H1 (cell line): Measurements from ENCODE around the gene APOC4. TPM values are rescaled to one million over a fixed set of nuclear protein-coding genes. Genes with fewer than 3 reads are reported as not detected.

ENCODE experiments used
- CTCF ChIA-PET: fragments of 300-600 bp; sonication (Branson Sonifier 250); formaldehyde crosslinking; loops from one replicate; lab custom pipeline; 2021; ENCODE audit not compliant: partially characterized antibody; lab: Charles Lee
- POLR2A ChIA-PET: fragments of 300-600 bp; sonication (Branson Sonifier 250); formaldehyde crosslinking; loops from one replicate; lab custom pipeline; 2021; ENCODE audit warnings: inconsistent platforms; ENCODE audit not compliant: partially characterized antibody; lab: Charles Lee
- DNase-seq, 2 experiments: peaks; one replicate each; pipeline versions ENCODE4 v3.0.0 to v3.0.0-alpha.2; 2010 to 2022; ENCODE audit warnings: low spot score in 2 of 2, low read depth in 1 of 2, mixed read lengths in 1 of 2
- FAIRE-seq: peaks from 2 replicates; lab custom pipeline; 2011; peaks lifted over from hg19 to GRCh38; lab: Jason Lieb, UNC
- H2AFZ ChIP-seq: 2 replicates; pipeline ENCODE4 v1.8.1; 2012; ENCODE audit warnings: low read length, inconsistent platforms
- H2AK5ac ChIP-seq: 2 replicates; pipeline ENCODE4 v1.6.1; 2013; ENCODE audit warnings: low read depth, low read length
- H2BK120ac ChIP-seq: replicated peaks from 2 replicates; pipeline ENCODE3; 2013; ENCODE audit warnings: low read depth, low read length, inconsistent platforms
- H2BK12ac ChIP-seq: 2 replicates; pipeline ENCODE4 v1.6.1; 2013; ENCODE audit warnings: low read depth, low read length
- H2BK15ac ChIP-seq: 2 replicates; pipeline ENCODE4 v1.6.1; 2013; ENCODE audit warnings: low read length
- H2BK20ac ChIP-seq: 2 replicates; pipeline ENCODE4 v1.6.1; 2013; ENCODE audit warnings: low read length
- H2BK5ac ChIP-seq: 2 replicates; pipeline ENCODE4 v1.6.1; 2013; ENCODE audit warnings: low read depth, low read length
- H3K14ac ChIP-seq: 2 replicates; pipeline ENCODE4 v1.6.1; 2013; ENCODE audit warnings: inconsistent platforms; ENCODE audit not compliant: insufficient read length
- H3K18ac ChIP-seq: 2 replicates; pipeline ENCODE4 v1.6.1; 2013; ENCODE audit warnings: low read length; ENCODE audit errors: extremely low read depth
- H3K23ac ChIP-seq: 2 replicates; pipeline ENCODE4 v1.6.1; 2013; ENCODE audit warnings: inconsistent platforms; ENCODE audit not compliant: insufficient read length
- H3K23me2 ChIP-seq: 2 replicates; pipeline ENCODE4 v1.6.1; 2013; ENCODE audit warnings: low read depth, low read length
- H3K27ac ChIP-seq: 2 replicates; pipeline ENCODE4 v1.6.1; 2011; ENCODE audit warnings: low read depth, low read length, inconsistent platforms
- H3K27me3 ChIP-seq, 4 experiments: replicated peaks in 1 of 4; 1 replicate in 1 of 4; 2 replicates in 3 of 4; pipeline versions ENCODE4 v1.6.1 to v1.8.1; 2011 to 2013; ENCODE audit warnings: low read length in 3 of 4, mild to moderate bottlenecking in 3 of 4, inconsistent platforms in 2 of 4, mixed read lengths in 2 of 4, moderate library complexity in 1 of 4; ENCODE audit not compliant: control insufficient read depth in 3 of 4, insufficient read depth in 3 of 4; ENCODE audit errors: extremely low read depth in 1 of 4
- H3K36me3 ChIP-seq, 4 experiments: 2 replicates each; pipeline versions ENCODE4 v1.6.1 to v1.8.1; 2011 to 2013; ENCODE audit warnings: mild to moderate bottlenecking in 4 of 4, low read length in 3 of 4, moderate library complexity in 2 of 4, control low read depth in 1 of 4, inconsistent platforms in 1 of 4; ENCODE audit not compliant: insufficient read depth in 4 of 4, control insufficient read depth in 2 of 4
- H3K4ac ChIP-seq: replicated peaks from 2 replicates; pipeline ENCODE3; 2013; ENCODE audit warnings: low read length, low read depth, mixed read lengths, inconsistent platforms; ENCODE audit not compliant: insufficient read length
- H3K4me1 ChIP-seq, 4 experiments: replicated peaks in 1 of 4; 1 replicate in 1 of 4; 2 replicates in 3 of 4; pipeline versions ENCODE4 v1.6.1 to v1.8.1; 2011 to 2013; ENCODE audit warnings: low read length in 3 of 4, inconsistent platforms in 2 of 4, mixed read lengths in 1 of 4; ENCODE audit not compliant: insufficient read depth in 4 of 4, control insufficient read depth in 3 of 4
- H3K4me2 ChIP-seq, 2 experiments: 2 replicates each; pipeline versions ENCODE4 v1.6.1 to v1.8.1; 2011 to 2013; ENCODE audit warnings: low read depth in 2 of 2, low read length in 2 of 2, control low read depth in 1 of 2, inconsistent platforms in 1 of 2, mild to moderate bottlenecking in 1 of 2; ENCODE audit not compliant: insufficient read depth in 1 of 2
- H3K4me3 ChIP-seq, 4 experiments: fragments of 200-600, 300-600 bp in 1 of 4; sonication (generic), shearing (Covaris generic), sonication (Bioruptor Twin) in 1 of 4; 2 replicates each; pipeline versions ENCODE4 v1.5.1 to v1.8.1; 2011 to 2016; ENCODE audit warnings: low read length in 4 of 4, low read depth in 3 of 4, control low read depth in 2 of 4, inconsistent platforms in 2 of 4, mild to moderate bottlenecking in 2 of 4, mixed read lengths in 1 of 4, moderate library complexity in 1 of 4; ENCODE audit not compliant: insufficient read depth in 2 of 4; ENCODE audit errors: extremely low read depth in 1 of 4
- H3K56ac ChIP-seq: replicated peaks from 2 replicates; pipeline ENCODE3; 2013; ENCODE audit warnings: low read depth, mild to moderate bottlenecking, mixed read lengths, low read length, inconsistent platforms; ENCODE audit not compliant: insufficient read length
- H3K79me1 ChIP-seq: 2 replicates; pipeline ENCODE4 v1.6.1; 2013; ENCODE audit warnings: low read depth, low read length, control low read depth
- H3K79me2 ChIP-seq, 2 experiments: 2 replicates each; pipeline versions ENCODE4 v1.6.1 to v1.8.1; 2012 to 2013; ENCODE audit warnings: low read length in 2 of 2, mild to moderate bottlenecking in 2 of 2, inconsistent platforms in 1 of 2; ENCODE audit not compliant: insufficient read depth in 2 of 2, control insufficient read depth in 1 of 2
- H3K9ac ChIP-seq, 4 experiments: replicated peaks in 1 of 4; 1 replicate in 1 of 4; 2 replicates in 3 of 4; pipeline versions ENCODE4 v1.6.1 to v1.8.1; 2011 to 2013; ENCODE audit warnings: low read depth in 3 of 4, low read length in 3 of 4, control low read depth in 2 of 4, mild to moderate bottlenecking in 2 of 4, moderate library complexity in 2 of 4, inconsistent platforms in 1 of 4; ENCODE audit errors: extremely low read depth in 1 of 4
- H3K9me3 ChIP-seq, 2 experiments: 2 replicates each; pipeline versions ENCODE4 v1.6.1 to v1.8.1; 2012 to 2013; ENCODE audit warnings: mild to moderate bottlenecking in 2 of 2, moderate library complexity in 2 of 2, control low read depth in 1 of 2, inconsistent platforms in 1 of 2, low read depth in 1 of 2, low read length in 1 of 2, mixed read lengths in 1 of 2; ENCODE audit not compliant: insufficient read depth in 2 of 2
- H4K20me1 ChIP-seq, 2 experiments: replicated peaks in 1 of 2; 2 replicates each; pipeline versions ENCODE3 to v1.8.1; 2011 to 2013; ENCODE audit warnings: inconsistent platforms in 2 of 2, low read length in 2 of 2, mild to moderate bottlenecking in 1 of 2; ENCODE audit not compliant: insufficient read depth in 2 of 2, control insufficient read depth in 1 of 2
- H4K5ac ChIP-seq: 2 replicates; pipeline ENCODE4 v1.6.1; 2013; ENCODE audit warnings: low read length, low read depth, mixed read lengths, inconsistent platforms; ENCODE audit not compliant: insufficient read length
- H4K8ac ChIP-seq: 2 replicates; pipeline ENCODE4 v1.8.0; 2013; ENCODE audit warnings: mild to moderate bottlenecking, moderate library complexity, low read length, inconsistent platforms; ENCODE audit not compliant: insufficient read depth; ENCODE audit errors: extremely low read depth
- H4K91ac ChIP-seq: replicated peaks from 2 replicates; pipeline ENCODE3; 2013; ENCODE audit warnings: low read length, mixed read lengths, inconsistent platforms; ENCODE audit not compliant: insufficient read length
- CREB1 ChIP-seq: IDR thresholded peaks from 2 replicates; pipeline ENCODE4 v1.6.1; 2012; ENCODE audit warnings: inconsistent platforms
- KDM5A ChIP-seq: fragments of 200-600 bp; IDR thresholded peaks from 2 replicates; pipeline ENCODE4 v1.7.1; 2012; ENCODE audit warnings: mild to moderate bottlenecking, low read length, inconsistent platforms, mixed read lengths
- RAD21 ChIP-seq, 2 experiments: IDR thresholded peaks in 1 of 2; conservative IDR thresholded peaks in 1 of 2; 2 replicates each; pipeline ENCODE4 v1.6.1; 2011; ENCODE audit warnings: low read depth in 2 of 2, low read length in 2 of 2, improper control_type of control experiment in 1 of 2, inconsistent platforms in 1 of 2, mild to moderate bottlenecking in 1 of 2, moderate library complexity in 1 of 2
- RFX5 ChIP-seq: IDR thresholded peaks from 2 replicates; pipeline ENCODE4 v1.6.1; 2011; ENCODE audit warnings: low read depth, low read length, improper control_type of control experiment, borderline replicate concordance
- TAF7 ChIP-seq: optimal IDR thresholded peaks from 2 replicates; pipeline ENCODE3; 2011; ENCODE audit warnings: low read depth, mild to moderate bottlenecking, inconsistent platforms, low read length, moderate library complexity, borderline replicate concordance
- TEAD4 ChIP-seq: IDR thresholded peaks from 2 replicates; pipeline ENCODE4 v1.6.1; 2012; ENCODE audit warnings: low read depth, low read length, inconsistent platforms, mixed read lengths
- WGBS, 2 experiments: shearing (Covaris generic) in 1 of 2; methylation state at CpG; one replicate each; pipeline versions ENCODE4 v1.1.6 to v1.1.7; 2013 to 2015; ENCODE audit warnings: low lambda C conversion rate in 2 of 2, mixed read lengths in 2 of 2, inconsistent platforms in 1 of 2, low coverage in 1 of 2, missing lambda C conversion rate in 1 of 2; ENCODE audit not compliant: insufficient replicate concordance in 2 of 2, insufficient coverage in 1 of 2, insufficient read length in 1 of 2; ENCODE audit errors: extremely low coverage in 1 of 2, missing lambda C conversion rate in 1 of 2; 5-methylcytosine and 5-hydroxymethylcytosine counted together
- polyA plus RNA-seq, 7 experiments: library from polyadenylated mRNA; depleted of rRNA in 3 of 7; stranded (reverse) in 5 of 7; unstranded in 2 of 7; fragments of >200 nt in 5 of 7; fragments of 200-250 nt in 2 of 7; gene quantifications; 1 replicate in 5 of 7; 2 replicates in 1 of 7; 4 replicates in 1 of 7; pipeline versions ENCODE4 v1.2.1 to v1.2.3, GENCODE V29; 2011 to 2013; ENCODE audit warnings: missing spikeins in 2 of 7, mixed read lengths in 2 of 7
- total RNA-seq: library from RNA; stranded (reverse); fragmentation: NEBNext Ultra II Directional; extraction: Animal tissue kit (Norgen Biotek cat#: 25700); gene quantifications from 2 replicates; pipeline ENCODE4 v1.2.1, GENCODE V29; 2021
- TF ChIP-seq, protein P1 (sequence below), 3 experiments: IDR thresholded peaks; 1 replicate in 2 of 3; 2 replicates in 1 of 3; pipeline versions ENCODE4 v1.5.1 to v1.6.1; 2011; ENCODE audit warnings: low read length in 3 of 3, mild to moderate bottlenecking in 3 of 3, inconsistent platforms in 2 of 3, low read depth in 1 of 3, moderate library complexity in 1 of 3; ENCODE audit not compliant: insufficient read depth in 1 of 3; ENCODE audit errors: control extremely low read depth in 1 of 3
- TF ChIP-seq, protein P2 (sequence below): IDR thresholded peaks from 2 replicates; pipeline ENCODE4 v1.6.1; 2012; ENCODE audit warnings: inconsistent platforms

Gene APOC4
- total and polyA plus RNA-seq, 2 of the 8 experiments (the other 6 are each of a cell fraction or from before 2014, with no cell fraction given): not detected

DNA sequence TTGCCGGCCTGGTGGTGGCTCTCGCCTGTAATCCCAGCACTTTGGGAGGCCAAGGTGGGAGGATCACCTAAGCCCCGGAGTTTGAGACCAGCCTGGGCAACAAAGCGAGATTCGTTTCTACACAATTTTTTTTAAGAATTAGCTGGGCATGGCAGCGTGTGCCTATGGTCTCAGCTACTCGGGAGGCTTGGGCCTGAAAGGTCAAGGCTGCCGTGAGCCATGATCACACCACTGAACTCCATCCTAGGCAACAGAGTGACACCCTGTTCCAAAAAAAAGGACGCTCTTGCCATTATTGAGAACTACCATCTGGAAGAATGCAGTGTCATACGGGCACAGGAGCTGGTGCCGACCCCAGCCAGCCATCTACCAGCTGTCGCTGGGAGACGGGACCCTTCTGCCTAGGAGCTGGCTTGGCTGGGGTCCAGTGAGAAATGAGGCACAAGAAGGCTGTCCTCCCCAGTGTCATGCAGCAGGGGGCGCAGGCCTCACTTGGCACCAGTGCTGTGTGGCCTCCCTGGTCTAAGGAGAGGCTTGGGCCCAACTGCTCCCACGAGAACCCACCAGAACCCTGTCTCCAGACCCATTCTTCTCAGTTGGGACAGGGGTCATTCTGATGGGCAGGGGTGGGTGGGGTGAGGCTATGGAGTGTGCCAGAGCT is 47.0 kb downstream of the APOC4 start:
- H4K91ac ChIP-seq: no peak overlapping the region
- H3K18ac ChIP-seq: no peak overlapping the region
- peaks cover 4 to 30% (median 12%) of the 10 kb centered on the region in 4 experiments; a peak in 7 of 8 replicates for H3K36me3 ChIP-seq
- no peak overlapping the region for H4K8ac ChIP-seq
- no peak overlapping the region for H3K9ac ChIP-seq
- H3K9me3 ChIP-seq: no peaks in the 10 kb centered on the region
- no peaks in the 10 kb centered on the region for H3K23me2 ChIP-seq
- no peak overlapping the region for H2BK5ac ChIP-seq
- H3K79me2 ChIP-seq: no peaks in the 10 kb centered on the region
- no peak overlapping the region for H3K14ac ChIP-seq
- DNase-seq (peak in 1 of 2 experiments; percentile 87), FAIRE-seq (no peak)
- TF ChIP-seq, protein P1, sequence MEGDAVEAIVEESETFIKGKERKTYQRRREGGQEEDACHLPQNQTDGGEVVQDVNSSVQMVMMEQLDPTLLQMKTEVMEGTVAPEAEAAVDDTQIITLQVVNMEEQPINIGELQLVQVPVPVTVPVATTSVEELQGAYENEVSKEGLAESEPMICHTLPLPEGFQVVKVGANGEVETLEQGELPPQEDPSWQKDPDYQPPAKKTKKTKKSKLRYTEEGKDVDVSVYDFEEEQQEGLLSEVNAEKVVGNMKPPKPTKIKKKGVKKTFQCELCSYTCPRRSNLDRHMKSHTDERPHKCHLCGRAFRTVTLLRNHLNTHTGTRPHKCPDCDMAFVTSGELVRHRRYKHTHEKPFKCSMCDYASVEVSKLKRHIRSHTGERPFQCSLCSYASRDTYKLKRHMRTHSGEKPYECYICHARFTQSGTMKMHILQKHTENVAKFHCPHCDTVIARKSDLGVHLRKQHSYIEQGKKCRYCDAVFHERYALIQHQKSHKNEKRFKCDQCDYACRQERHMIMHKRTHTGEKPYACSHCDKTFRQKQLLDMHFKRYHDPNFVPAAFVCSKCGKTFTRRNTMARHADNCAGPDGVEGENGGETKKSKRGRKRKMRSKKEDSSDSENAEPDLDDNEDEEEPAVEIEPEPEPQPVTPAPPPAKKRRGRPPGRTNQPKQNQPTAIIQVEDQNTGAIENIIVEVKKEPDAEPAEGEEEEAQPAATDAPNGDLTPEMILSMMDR (IDR thresholded peaks at IDR 0.05; ENCODE audit: control extremely low read depth in 1 of 3, insufficient read depth in 1 of 3, low read depth in 1 of 3, low read length in 3 of 3): peak; percentile 81 to 95 (median 89)
- TF ChIP-seq RFX5 (no peak), KDM5A (no peak), TAF7 (no peak), TEAD4 (no peak), RAD21 (IDR thresholded peaks at IDR 0.05 in 1 of 2, conservative IDR thresholded peaks at IDR 0.05 in 1 of 2; ENCODE audit: low read depth in 2 of 2, low read length in 2 of 2) (peak; percentile 59 to 69; a peak in 3 of 4 replicates), CREB1 (peak; percentile 41; the same call in 1 of the 2 replicates)
- TF ChIP-seq, protein P2, sequence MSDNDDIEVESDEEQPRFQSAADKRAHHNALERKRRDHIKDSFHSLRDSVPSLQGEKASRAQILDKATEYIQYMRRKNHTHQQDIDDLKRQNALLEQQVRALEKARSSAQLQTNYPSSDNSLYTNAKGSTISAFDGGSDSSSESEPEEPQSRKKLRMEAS: no peak
- no peak overlapping the region for H3K4ac ChIP-seq
- ChIA-PET CTCF (interaction anchor here (0.8 to 4.6 kb wide), 26 partner anchors 10 to 198 kb away, joined by 3 to 34 read pairs (median 5); partner anchors contain the start of gene RELB), POLR2A (interaction anchor here (0.9 to 2.1 kb wide), 5 partner anchors 12 to 96 kb away, joined by 3 to 11 read pairs (median 3); partner anchors contain the start of genes APOE and RELB)
- H3K27me3 ChIP-seq: no peaks in the 10 kb centered on the region
- H2BK15ac ChIP-seq: no peak overlapping the region
- H3K27ac ChIP-seq: no peak overlapping the region
- H2BK120ac ChIP-seq: no peak overlapping the region
- no peaks in the 10 kb centered on the region for H3K4me1 ChIP-seq
- H2BK20ac ChIP-seq: no peak overlapping the region
- H3K4me2 ChIP-seq: no peak overlapping the region
- H3K79me1 ChIP-seq: no peaks in the 10 kb centered on the region; the same call in 1 of the 2 replicates
- peaks cover 2 to 15% of the 10 kb centered on the region in 2 experiments for H4K20me1 ChIP-seq
- no peak overlapping the region for H2BK12ac ChIP-seq
- no peak overlapping the region for H3K4me3 ChIP-seq
- H4K5ac ChIP-seq: no peak overlapping the region
- H2AFZ ChIP-seq: no peak overlapping the region
- H3K23ac ChIP-seq: no peak overlapping the region
- WGBS, 2 experiments: 89% methylated on average over 15 of the region's 15 CpGs; no CpG with 5 or more reads in 1 of the 2 experiments
- H3K56ac ChIP-seq: no peak overlapping the region
- H2AK5ac ChIP-seq: no peak overlapping the region
